Psoas muscle (tissue), 8 donors: ENCODE measurements around the gene P3H3. TPM values are rescaled to one million over a fixed set of nuclear protein-coding genes. Genes with fewer than 3 reads are reported as not detected.
"Not testable (repeated sequence)": the region's sequence is repeated elsewhere in the genome, so short reads cannot be mapped to it uniquely, and the experiment has no call there.

Source experiments
- ATAC-seq, 4 donors: fragments of 200-7000 bp; cut with Tn5 transposase; one replicate each; pipeline ENCODE4 v1.9.1; 2020; ENCODE audit warnings: moderate library complexity in 3 of 4, mild to moderate bottlenecking in 2 of 4
- DNase-seq, 2 donors: peaks; one replicate each; pipeline ENCODE4 v3.0.0-alpha.2; 2020
- H3K27ac ChIP-seq: fragments of 200-600 bp; one replicate; pipeline ENCODE4 v1.8.0; 2022
- H3K27me3 ChIP-seq, 3 donors: fragments of 200-600 bp in 1 of 3; one replicate each; pipeline versions ENCODE4 v1.6.1 to v1.8.0; 2013 to 2022; ENCODE audit warnings: low read length in 2 of 3, mild to moderate bottlenecking in 2 of 3, moderate library complexity in 1 of 3; ENCODE audit not compliant: insufficient read depth in 3 of 3
- H3K36me3 ChIP-seq, 2 donors: fragments of 200-600 bp in 1 of 2; one replicate each; pipeline versions ENCODE4 v1.6.1 to v1.8.0; 2013 to 2022; ENCODE audit warnings: low read depth in 1 of 2, mild to moderate bottlenecking in 1 of 2, moderate library complexity in 1 of 2; ENCODE audit not compliant: insufficient read depth in 1 of 2
- H3K4me1 ChIP-seq: fragments of 200-600 bp; one replicate; pipeline ENCODE4 v1.8.0; 2022
- H3K4me3 ChIP-seq: fragments of 200-600 bp; one replicate; pipeline ENCODE4 v1.8.0; 2022; ENCODE audit warnings: mild to moderate bottlenecking
- H3K9me3 ChIP-seq: fragments of 200-600 bp; one replicate; pipeline ENCODE4 v1.8.0; 2022
- CTCF ChIP-seq: fragments of 200-600 bp; IDR thresholded peaks from one replicate; pipeline ENCODE4 v1.8.0; 2022; ENCODE audit warnings: antibody characterized with exemption
- WGBS, 3 donors: extraction: QIAGEN DNeasy Blood & Tissue Kit; methylation state at CpG; one replicate each; pipeline versions ENCODE4 v1.1.6 to v1.1.7; 2013; 5-methylcytosine and 5-hydroxymethylcytosine counted together
- intact Hi-C, 2 donors: fragments of 100-400 bp; cut with DNase I; formaldehyde crosslinking; loops; one replicate each; pipeline versions ENCODE4 v1.11.0 to v1.14.2; 2022
- polyA plus RNA-seq, 3 donors: library from polyadenylated mRNA; stranded (reverse); fragments of 200-250 nt; gene quantifications; one replicate each; pipeline ENCODE4 v1.2.3, GENCODE V29; 2013
- total RNA-seq, 4 donors: library from RNA; stranded (reverse); fragmentation: NEBNext Ultra II Directional in 2 of 4; extraction: Animal tissue kit (Norgen Biotek cat#: 25700) in 2 of 4; gene quantifications; one replicate each; pipeline versions ENCODE4 v1.2.1 to v1.2.4, GENCODE V29; 2021 to 2023
- donor health status: healthy with polysubstance abuse.
- donor health status: DM: no; HTN: no; CAD: no; lungs with moderate emphysema.
- donor health status: Bipolar disorder and iron deficiency.
- donor health status: healthy.
- donor health status: DM: yes; HTN: yes; CAD: no.
- donor health status: DM: no; HTN: no; CAD: no.
- donor health status: DM: no; HTN: no; CAD: no.
- donor health status: DM: yes; HTN: yes; CAD: no.

The P3H3 gene
- total and polyA plus RNA-seq, 7 donors: 0.87 to 4.2 (median 1.3) TPM

GRCh38 chr12:6871052-6871957 lies 43.1 kb downstream of the P3H3 start:
- Histone ChIP-seq H3K27ac (peak overlapping the region; percentile 75), H3K9me3 (no peaks in the 10 kb centered on the region), H3K36me3 (peaks cover 4 to 39% of the 10 kb centered on the region in 2 donors), H3K4me1 (peaks cover 35% of the 10 kb centered on the region), H3K27me3 (no peaks in the 10 kb centered on the region), H3K4me3 (peak overlapping the region; percentile 63)
- no peak for TF ChIP-seq CTCF
- WGBS, 3 donors: 55 to 82% (median 55%) methylated on average over 12 of the region's 12 CpGs
- ATAC-seq (no peak), DNase-seq (no peak)
- intact Hi-C loops: no loop called here

GRCh38 chr12:6872073-6873048 lies 44.2 kb downstream of the P3H3 start:
- peak overlapping the region; percentile 75 for H3K27ac ChIP-seq
- TF ChIP-seq CTCF: peak; percentile 95
- H3K4me1 ChIP-seq: peaks cover 29% of the 10 kb centered on the region
- H3K36me3 ChIP-seq: peaks cover 4 to 40% of the 10 kb centered on the region in 2 donors
- intact Hi-C loops: no loop called here
- 1 to 2% (median 1%) methylated on average over 34 to 40 of the region's 40 CpGs for WGBS, 3 donors
- peak; percentile 70 to 82 (median 74) for ATAC-seq
- peak; percentile 86 to 93 for DNase-seq
- no peaks in the 10 kb centered on the region for H3K9me3 ChIP-seq
- H3K4me3 ChIP-seq: peak overlapping the region; percentile 63
- H3K27me3 ChIP-seq: no peaks in the 10 kb centered on the region

- ATAC-seq (peak; percentile 90 to 92 (median 92)), DNase-seq (peak; percentile 98)
- Histone ChIP-seq H3K4me1 (peaks cover 29% of the 10 kb centered on the region), H3K36me3 (peaks cover 4 to 40% of the 10 kb centered on the region in 2 donors), H3K4me3 (peak within 1 kb of the TSS; percentile 63), H3K27me3 (no peaks in the 10 kb centered on the region), H3K9me3 (no peaks in the 10 kb centered on the region), H3K27ac (peak within 1 kb of the TSS; percentile 75)
- 3 to 6% (median 3%) methylated on average over 40 to 66 of the region's 66 CpGs for WGBS, 3 donors
- intact Hi-C loops: no loop called here
- TF ChIP-seq CTCF: no peak
These were observed 45.1 kb downstream of the P3H3 start, which contains the start of gene SPSB2 for GRCh38 chr12:6873094-6874014. Gene SPSB2 (minus strand): TSS chr12:6873303. CDS start chr12:6872901, 402 bp downstream.

- H3K4me1 ChIP-seq: peaks cover 24% of the 10 kb centered on the region
- ATAC-seq, H3K27me3 ChIP-seq, DNase-seq, intact Hi-C loops, H3K9me3 ChIP-seq: not testable (repeated sequence)
- peak overlapping the region; percentile 75 for H3K27ac ChIP-seq
- WGBS, 3 donors: 56 to 58% (median 58%) methylated on average over 9 of the region's 9 CpGs
- peaks cover 4 to 37% of the 10 kb centered on the region in 2 donors for H3K36me3 ChIP-seq
- peak overlapping the region; percentile 63 for H3K4me3 ChIP-seq
These were observed 45.8 kb downstream of the P3H3 start for GRCh38 chr12:6874015-6874368.

- H3K27me3 ChIP-seq, H3K27ac ChIP-seq, H3K4me3 ChIP-seq, H3K4me1 ChIP-seq, intact Hi-C loops, H3K9me3 ChIP-seq, DNase-seq, ATAC-seq: not testable (repeated sequence)
- peaks cover 0 to 22% of the 10 kb centered on the region in 2 donors for H3K36me3 ChIP-seq
- WGBS, 3 donors: 90 to 94% (median 91%) methylated on average over 11 of the region's 11 CpGs
These were observed 51.6 kb downstream of the P3H3 start for GRCh38 chr12:6879824-6880223.
